Activated T-cell treated with anti-CD3 and anti-CD28 coated beads, Interleukin-2, amount 50 U/mL, for 1 hour (primary cell): ENCODE measurements around the gene NALCN.
"Not testable (repeated sequence)": the region's sequence is repeated elsewhere in the genome, so short reads cannot be mapped to it uniquely, and the experiment has no call there.

ENCODE experiments used
- DNase-seq: peaks from one replicate; pipeline ENCODE4 v3.0.0-alpha.2; 2020

The NALCN gene

DNA sequence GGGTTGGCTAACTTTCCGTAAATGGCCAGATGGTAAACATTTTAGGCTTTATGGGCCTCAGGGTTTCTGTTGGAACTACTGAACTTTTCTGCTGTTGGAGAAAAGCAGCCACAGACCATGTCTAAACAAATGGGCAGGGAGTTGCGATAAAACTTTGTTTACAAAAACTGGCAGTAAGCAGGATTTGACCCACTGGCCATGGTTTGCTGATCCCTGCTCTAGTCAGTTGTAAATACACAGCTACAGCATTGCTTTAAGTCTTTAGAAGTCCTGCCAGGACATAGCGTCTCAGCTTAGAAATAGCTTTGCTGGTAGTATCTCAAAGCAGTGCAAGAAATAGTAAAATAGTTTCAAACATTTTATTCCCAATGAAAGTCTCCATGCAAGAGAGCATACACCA lies 88.4 kb downstream of the NALCN start:
- no peak for DNase-seq

GRCh38 chr13:101326710-101327109 lies 89.6 kb downstream of the NALCN start:
- no peak for DNase-seq

GRCh38 chr13:101325423-101325822 lies 90.9 kb downstream of the NALCN start:
- DNase-seq = no peak

DNA sequence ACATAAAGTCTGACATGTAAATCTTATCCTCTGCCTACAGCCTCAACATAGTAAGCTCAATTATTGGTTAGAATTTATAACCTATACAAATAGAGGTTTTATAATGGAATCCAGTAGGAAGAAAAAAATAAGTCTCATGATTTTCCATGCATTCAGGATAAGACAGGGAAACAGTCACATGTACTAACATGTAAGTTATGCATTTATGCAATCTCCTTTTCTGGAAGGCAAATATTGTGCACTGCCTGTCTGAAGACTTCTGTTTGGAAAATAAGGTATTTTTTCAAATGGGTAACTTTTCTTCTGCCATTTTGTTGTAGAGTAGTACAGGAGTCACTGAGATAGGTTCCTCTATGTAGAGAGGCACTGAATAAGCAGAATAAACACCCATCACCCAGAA lies 92.7 kb downstream of the NALCN start:
- no peak for DNase-seq

- no peak for DNase-seq
Observed at GRCh38 chr13:101317986-101318523, 98.3 kb downstream of the NALCN start.

- DNase-seq = not testable (repeated sequence)
Observed at GRCh38 chr13:101313479-101313878, 102.8 kb downstream of the NALCN start.

DNA sequence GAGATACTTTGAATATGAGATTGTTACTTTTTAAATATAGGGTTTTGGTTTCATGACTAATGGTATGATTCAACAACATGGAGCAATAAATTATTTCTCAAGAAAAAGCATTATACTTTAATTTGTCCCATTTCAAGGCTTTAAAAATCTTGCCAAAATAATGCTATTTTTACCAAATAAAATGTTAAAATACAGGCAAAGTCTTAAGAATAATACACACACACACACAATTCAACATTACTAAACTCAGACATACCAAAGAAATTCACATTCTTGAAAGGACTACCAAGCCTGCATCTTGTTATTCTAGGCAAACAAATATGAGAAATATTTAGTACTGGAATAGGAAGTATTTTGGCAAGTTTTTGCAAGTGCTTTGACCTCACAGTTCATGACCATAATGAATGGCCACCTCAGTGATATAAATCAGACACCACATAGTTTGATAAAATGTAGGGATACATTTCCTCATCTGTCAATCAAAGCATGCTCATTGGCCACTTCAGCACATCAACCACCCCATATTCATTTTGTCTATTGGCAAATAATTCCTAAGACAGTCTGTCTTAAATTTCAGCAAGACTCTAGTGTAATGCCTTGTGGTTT lies 107.2 kb downstream of the NALCN start:
- no peak for DNase-seq

- no peak for DNase-seq
Observed at GRCh38 chr13:101308247-101309013, 107.9 kb downstream of the NALCN start.

DNA sequence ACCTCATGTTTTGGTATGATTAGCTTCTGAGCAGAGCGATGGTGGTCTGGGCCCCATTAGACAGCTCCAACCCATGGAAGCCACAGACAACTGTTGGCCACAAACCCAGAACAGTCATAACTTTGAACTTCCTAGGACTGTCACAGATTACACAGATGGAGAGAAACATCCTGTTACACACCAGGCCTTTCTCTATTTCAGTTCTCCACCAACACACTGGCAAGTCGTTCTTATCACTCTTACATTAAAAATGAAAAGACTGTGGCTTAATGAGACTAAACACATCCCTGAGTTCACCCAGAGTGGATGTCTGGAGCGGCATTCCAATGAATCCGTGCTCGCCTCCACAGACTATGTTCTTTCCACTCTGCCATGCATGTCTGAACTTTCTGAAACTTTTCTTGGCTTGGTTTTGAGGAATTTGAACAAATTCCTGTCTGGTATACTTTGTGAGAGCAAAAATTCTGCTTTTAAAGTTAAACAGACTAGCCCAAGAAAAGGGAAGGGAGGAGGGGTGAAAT lies 109.1 kb downstream of the NALCN start:
- DNase-seq = no peak

GRCh38 chr13:101306773-101307172 lies 109.5 kb downstream of the NALCN start:
- DNase-seq = no peak

DNA sequence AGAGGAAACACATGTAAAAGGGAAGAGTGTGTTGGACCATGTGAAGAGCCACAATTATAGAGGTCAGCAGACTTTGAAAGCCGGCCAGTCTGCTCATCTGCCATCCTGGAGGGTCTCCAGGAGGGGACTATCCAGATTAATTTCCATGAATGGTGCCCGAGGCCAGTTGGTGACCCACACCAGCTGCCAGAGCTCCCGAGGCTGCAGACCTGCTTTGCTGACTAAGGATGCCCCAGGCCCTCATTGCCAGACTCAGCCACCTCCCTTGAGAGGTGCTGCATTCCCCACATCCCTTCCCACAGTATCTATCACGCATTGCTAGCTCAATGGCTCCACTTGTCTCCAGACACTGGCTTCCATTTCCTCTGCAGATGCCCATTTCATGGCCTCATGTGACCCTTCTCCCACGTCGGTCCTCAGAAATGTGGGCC lies 110.3 kb downstream of the NALCN start:
- no peak for DNase-seq

GRCh38 chr13:101303521-101303920 lies 112.8 kb downstream of the NALCN start:
- DNase-seq = no peak

GRCh38 chr13:101301053-101301452 lies 115.3 kb downstream of the NALCN start:
- DNase-seq = no peak

DNA sequence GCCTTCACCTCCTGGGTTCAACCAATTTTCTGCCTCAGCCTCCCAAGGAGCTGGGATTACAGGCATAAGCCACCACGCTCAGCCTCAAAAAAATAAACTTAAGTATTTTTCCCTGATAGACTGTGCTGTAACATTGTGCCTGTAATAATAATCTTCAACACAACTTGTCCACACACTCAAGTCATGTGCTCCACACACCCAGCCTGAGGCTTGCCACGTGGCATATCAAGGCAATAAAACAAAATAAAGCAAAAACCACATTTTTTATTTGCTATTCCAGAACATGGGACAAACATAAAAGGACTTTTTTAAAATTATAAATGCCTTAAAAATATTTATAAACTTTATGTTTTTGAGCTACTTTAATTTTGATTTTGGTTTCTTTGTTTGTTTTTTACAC lies 115.8 kb downstream of the NALCN start:
- DNase-seq = no peak

- no peak for DNase-seq
Observed at GRCh38 chr13:101298517-101298916, 117.8 kb downstream of the NALCN start.

DNA sequence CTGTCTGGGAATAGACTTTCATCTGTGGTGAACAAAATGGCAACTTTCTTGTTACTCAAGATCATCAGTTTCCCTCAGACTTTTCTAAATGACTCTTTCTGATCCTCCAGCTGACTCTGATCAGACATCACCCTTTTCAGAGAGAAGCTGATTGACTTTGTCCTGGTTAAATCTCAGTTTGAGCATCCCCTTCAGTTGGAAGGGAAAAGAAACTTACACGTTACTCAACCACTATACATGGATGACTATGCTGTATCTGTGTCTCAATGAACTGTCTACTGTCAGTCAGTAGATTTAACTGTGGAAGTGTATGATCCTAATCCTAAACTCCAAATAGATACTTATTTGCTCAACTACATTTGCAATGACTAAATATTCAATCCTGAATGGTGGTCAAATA lies 118.5 kb downstream of the NALCN start:
- no peak for DNase-seq

GRCh38 chr13:101292711-101293110 lies 123.6 kb downstream of the NALCN start:
- DNase-seq = no peak

GRCh38 chr13:101291646-101292515 lies 124.4 kb downstream of the NALCN start:
- no peak for DNase-seq

GRCh38 chr13:101291206-101291605 lies 125.1 kb downstream of the NALCN start:
- no peak for DNase-seq

- DNase-seq = no peak
Observed at GRCh38 chr13:101289764-101290163, 126.5 kb downstream of the NALCN start.

- DNase-seq = no peak
Observed at GRCh38 chr13:101283782-101284181, 132.5 kb downstream of the NALCN start.

DNA sequence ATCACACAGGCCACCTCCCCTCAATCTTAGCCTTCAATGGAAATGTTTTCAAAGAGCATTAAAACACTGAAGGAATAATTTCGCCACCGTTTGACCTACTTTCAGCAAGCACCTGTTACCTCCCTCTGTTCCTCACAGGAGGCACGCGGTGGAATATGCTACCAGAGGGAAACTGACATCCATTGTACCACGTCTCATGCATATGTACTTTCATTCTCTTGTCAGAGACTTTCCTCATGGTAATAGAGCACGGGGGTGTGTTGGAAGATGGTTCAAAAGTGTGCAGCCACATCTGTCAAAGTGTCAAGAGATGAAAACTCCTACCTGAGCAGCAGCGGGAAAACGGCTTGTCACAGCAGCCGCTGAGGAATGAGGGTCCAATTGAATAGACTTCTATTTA lies 143.4 kb downstream of the NALCN start:
- no peak for DNase-seq

GRCh38 chr13:101271681-101272245 lies 144.5 kb downstream of the NALCN start:
- no peak for DNase-seq
